Activated effector memory CD4-positive, alpha-beta T cell treated with anti-CD3 and anti-CD28 coated beads, Interleukin-2, amount 50 U/mL, for 16 hours (primary cell): ENCODE data around the gene SERTM2.
"Not testable (repeated sequence)": the region's sequence is repeated elsewhere in the genome, so short reads cannot be mapped to it uniquely, and the experiment has no call there.

Experiments used
- DNase-seq: peaks from one replicate; pipeline ENCODE4 v3.0.0-alpha.2; 2020

SERTM2 gene

DNA sequence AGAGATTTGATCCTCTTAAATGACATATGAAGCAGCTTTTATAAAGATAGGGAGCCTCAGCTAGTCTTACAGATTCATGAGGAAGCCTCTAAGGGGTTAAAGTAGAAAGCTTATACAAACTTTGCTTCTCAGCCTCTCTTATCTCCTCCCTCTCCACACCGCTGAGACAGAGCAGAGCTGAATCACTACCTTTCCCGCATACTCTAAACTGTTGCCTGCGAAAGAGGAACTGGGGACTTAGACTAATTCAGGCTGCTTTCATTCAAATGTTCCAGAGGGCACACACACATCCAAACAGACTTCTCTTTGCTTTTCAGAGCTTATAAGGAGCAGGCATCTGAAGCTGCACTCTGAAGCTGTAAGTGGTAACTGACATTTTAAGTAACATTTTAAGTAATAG lies at the start of gene SERTM2:
Gene SERTM2 (plus strand): TSS at position 169 of the 400 bp plus-strand sequence. CDS start 7,213 bp downstream, outside the sequence.
- no peak for DNase-seq

DNA sequence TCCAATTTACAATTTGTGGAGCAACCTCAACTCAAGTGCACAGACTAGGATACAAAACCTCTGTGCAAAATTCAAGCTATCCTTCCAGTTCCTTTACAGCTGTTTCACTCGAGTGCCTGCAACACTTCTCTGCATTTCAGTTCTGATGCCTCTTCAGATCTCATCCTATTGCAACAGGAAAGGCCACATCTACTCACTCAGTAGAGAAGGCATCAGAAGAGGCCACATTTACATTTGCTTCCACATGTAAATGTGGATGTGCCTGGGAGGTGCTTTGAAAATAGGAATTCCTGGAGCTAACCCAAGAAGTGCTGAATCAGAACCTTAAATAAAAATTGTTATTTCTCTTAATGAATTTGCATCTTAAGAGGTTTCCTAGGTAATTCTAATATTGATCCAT lies 45.8 kb upstream of the SERTM2 start:
- DNase-seq: no peak

DNA sequence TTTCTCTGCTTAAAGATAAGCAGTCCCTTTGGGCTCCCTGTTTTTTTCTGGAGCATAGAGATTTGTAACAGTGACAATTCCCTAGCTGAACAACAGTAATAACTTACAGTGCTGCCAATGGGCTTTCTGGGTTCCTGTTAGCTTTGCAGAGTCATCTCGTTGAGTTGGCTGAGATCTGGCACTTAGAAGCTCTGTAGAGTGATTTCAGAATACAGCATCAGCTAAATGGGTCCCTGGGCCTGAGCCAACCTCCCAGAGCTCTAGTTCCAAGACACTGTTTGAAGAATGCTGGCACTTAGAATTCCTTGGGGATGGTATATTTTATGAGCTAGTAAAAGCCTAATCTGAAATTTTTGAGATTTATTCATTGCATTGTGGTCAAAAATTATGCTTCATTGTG lies 43.5 kb upstream of the SERTM2 start:
- no peak for DNase-seq

DNA sequence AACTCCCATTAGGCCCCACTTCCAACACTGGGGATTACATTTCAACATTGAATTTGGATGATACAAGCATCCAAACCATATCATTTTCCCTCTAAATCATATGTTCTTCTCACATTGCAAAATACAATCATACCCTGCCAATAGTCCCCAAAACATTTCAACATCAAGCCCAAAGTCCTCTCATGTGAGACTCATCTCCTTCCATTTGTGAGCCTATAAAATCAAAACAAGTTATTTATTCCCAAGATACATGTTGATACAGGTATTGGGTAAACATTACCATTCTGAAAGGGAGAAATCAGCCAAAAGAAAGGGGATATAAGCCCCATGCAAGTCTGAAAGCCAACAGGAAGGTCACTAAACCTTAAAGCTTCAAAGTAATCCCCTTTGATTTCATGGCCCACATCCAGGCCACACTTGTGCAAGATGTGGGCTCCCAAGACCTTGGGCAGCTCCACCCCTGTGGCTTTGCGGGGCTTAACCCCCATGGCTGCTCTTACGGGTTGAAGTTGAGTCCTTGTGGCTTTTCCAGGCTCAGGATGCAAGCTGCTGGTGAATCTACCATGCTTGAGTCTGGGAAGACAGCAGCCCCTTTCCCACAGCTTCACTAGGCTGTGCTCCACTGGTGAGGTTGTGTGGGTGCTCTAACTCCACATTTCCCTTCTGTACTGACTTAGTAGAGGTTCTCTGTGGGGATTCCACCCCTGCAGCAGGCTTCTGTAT lies 40.6 kb upstream of the SERTM2 start:
- DNase-seq: no peak

DNA sequence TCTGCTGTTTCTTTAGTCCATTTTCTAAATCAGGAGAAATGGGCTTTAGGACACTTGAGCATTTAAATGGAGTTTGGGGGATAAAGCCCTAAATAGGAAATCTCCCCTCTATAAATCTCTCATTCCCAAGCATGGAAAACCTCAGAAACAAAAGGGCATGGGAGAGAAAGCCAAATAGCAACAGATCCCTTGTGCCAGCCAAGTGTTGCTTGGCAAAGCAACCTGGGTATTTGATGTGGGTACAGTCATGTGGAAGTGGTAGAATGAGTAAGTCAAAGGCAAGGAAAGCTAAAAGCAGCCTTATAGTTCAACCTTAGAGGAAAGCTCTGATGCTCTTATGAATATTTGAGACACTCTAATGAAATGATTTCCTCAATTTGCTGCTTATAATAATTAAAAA lies 29.5 kb upstream of the SERTM2 start:
- no peak for DNase-seq

DNA sequence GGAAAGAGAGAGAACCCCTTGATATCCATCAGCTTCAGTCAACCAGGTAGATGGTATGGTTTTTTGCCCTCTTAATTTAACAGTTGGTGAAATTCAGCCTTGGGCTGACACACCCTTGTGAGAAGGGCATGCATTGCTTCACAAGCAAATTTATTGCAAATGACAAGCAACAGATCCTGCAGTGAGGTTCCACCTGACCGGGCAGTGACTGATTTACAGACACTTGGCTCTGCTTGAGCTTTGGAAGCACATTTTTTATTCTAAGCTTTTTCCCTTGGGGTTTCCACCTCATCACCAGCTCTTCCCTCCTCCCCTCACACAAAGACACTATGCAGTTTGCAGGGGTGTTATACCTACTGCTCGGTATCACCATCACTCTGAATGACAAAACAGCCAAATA lies 28.3 kb upstream of the SERTM2 start:
- no peak for DNase-seq

DNA sequence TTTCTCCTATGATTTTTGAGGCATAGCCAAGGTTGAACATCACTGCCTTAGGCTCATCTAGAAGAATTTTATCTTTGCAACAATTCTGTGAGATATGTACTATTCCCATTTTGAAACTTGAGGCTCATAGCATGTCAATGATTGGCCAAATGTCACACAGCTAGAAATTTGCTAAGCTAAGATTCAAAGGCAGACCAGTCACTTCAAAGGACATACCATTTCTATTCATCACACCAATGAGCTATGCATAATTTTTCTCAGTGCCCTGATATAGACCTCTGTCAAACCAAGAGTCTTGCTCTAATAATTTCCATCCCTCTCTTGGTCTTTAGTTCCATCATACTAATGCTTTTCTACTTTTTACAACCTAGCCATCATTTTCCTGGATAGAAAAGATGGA lies 27.6 kb upstream of the SERTM2 start:
- DNase-seq: no peak

DNA sequence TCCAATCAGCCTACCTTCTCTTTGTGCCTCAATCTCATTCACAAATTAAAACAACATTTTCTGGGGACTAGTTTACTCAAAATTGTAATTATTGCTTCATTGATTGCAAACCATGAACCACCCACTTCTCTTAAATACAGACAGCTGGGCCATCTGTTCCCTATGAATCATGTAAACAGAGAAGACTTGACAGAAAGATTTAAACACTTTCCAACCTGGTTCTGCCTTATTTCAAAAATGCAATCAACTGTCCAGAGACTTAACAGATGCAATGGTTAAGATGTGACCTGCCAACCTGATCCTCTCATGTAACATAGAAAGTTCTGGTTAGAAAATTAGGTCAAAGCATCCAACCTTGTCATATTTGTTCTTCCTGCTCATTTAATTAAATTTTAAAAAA lies 20.8 kb upstream of the SERTM2 start:
- DNase-seq: no peak

DNA sequence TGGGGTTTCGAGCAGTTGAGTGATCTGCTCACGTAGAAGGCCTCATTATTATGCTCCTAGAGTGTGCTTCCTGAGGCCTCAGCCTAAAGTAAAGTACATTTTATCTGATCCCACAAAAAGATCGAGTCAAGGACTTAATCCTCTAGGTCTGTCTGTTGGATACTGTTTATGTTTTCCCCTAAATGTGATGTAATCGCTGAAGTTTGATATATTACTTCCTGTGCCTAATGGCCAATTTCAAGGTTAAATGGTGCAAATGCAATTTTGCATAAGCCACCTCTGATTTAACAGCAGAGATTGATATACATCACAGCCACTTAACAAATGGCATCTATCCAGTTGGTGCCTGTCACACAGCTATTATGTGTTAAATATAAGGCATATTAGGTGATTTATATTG lies 19.4 kb upstream of the SERTM2 start:
- DNase-seq: no peak

DNA sequence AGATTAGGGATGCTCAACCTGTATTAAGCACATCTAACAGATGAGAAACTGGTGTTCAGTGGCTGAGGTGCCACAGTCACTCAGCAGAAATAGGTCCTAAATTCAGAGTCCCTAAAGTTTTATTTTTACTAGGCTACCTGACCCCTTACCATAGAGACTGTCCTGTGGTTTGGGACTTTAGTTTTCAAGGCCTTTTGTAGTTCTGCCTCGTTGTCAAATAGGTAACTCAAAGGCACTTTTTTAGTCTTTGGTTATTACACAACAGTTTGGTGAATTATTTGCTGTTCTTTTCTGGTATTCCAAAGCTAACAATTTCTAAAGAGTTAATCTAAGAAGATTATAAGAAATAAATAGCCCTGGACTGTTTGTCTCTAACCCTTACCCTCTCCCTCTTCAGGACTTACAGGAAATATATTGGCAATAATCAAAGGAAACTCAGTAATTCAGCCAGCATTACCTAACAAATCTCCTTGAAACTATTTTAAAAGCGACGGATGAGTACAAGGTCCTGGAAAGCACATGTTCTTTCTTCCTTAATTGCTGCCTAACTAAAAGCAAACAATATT lies 12.8 kb upstream of the SERTM2 start:
- no peak for DNase-seq

DNA sequence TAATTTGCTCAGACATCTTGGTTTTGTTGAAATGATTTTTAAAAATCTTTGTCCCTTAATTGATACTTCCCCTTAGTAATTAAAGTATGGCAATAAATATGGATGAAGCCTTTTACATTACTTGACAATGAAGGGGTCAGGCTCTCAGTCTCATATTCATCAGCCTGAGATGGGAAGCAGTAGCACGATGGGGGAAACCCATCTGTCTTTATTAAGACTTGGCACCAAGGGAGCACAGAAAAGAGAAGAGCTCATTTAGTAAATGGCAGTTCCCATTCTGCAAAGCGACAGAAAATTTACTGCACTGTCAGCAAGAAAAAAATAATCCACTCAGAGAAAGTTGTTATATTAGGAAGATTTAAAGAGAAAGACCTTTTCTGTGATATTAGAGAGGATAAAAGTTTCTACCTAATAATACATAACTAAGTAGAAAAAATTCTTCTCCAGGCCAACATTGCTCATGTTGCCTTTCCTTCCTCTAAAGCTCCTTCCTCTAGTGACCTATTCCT lies 7.9 kb upstream of the SERTM2 start:
- DNase-seq: no peak

DNA sequence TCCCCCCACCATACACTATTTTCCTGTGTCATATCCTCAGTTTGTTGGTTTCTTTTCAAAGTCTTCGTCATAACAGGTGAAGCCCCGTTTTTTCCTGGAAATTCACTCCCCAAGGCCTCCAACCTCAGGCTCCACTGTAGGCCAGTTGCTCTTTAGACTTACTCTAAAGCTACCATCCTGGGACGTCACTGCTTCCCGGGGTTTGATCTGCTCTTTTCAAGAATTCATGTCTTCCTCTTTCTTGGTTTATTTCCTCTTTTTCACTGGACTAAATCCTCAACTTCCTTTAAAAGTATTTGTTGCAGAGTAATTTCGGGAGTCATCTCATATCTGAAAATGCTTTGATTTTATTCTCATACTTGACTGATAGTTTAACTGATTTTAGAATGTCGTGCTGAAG lies 6.5 kb upstream of the SERTM2 start:
- no peak for DNase-seq

DNA sequence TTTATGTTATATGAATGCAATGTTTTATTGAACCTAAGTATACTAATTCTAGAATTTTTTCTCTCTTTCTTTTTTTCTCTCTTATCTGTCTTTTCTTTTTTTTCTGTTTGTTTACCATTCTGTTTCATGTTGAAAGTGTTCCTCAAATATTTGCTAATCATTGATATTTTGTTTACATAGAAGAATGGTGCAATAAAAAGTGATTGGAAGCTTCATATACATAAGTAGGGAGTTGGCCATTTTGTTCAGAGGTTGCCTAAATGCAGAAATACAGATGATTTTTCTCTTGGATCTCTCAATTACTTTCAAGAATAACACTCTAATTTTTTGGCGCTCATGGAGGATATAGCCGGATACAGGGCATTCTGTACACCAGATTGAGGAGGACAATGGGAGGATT lies 5.7 kb upstream of the SERTM2 start:
- DNase-seq: no peak

DNA sequence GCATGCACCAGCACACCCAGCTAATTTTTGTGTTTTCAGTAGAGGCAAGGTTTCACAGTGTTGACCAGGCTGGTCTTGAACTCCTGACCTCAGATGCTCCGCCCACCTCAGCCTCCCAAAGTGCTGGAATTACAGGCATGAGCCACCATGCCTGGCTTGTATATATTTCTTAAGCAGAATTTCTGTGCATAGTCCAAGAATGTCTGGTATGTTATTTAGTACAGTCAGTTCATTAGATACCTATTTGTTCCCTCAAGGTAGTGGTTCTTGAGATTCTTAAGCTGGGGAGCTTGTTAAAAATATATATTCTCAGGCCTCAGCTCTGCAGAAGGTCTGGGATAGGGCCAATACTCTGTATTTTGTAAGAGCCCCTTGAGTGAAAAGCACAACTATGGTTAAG lies 4.6 kb upstream of the SERTM2 start:
- DNase-seq: no peak

DNA sequence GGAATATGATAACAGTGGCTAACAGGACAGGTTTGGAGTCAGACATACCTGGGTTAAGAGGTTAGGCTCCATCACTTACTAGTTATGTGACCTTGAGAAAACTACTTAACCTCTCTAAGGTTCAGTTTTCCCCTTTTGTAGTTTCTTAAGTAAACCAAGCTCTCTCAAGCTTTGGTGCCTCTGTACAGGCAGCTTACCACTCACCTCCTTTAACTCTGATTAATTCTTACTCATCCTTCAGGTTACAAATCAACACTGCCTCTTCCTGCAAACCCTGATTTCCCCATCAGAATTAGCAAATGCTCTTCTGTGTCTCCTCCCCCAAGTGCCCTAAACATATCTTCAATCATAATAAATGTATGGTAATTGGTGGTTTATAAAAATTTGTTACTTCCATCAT lies 3.5 kb upstream of the SERTM2 start:
- DNase-seq: no peak

DNA sequence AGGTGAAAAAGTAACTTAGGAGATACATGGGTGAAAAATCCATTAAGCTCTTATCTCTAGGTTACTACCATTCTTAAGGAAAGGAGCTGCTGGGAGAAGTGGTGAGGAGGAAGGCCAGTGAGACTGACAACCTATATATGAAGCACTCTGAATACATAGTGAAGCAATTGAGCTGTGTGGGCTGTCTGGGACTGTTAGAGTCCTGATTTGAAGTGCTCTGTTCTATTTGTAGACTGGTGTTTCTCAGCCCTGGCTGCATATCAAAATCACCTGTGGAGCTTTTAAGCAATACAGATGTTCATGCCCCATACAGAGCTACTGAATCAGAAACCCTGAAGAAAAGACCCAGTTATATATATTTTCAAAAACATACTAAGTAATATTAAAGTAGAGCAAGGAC lies 3.9 kb downstream of the SERTM2 start:
- DNase-seq: no peak

DNA sequence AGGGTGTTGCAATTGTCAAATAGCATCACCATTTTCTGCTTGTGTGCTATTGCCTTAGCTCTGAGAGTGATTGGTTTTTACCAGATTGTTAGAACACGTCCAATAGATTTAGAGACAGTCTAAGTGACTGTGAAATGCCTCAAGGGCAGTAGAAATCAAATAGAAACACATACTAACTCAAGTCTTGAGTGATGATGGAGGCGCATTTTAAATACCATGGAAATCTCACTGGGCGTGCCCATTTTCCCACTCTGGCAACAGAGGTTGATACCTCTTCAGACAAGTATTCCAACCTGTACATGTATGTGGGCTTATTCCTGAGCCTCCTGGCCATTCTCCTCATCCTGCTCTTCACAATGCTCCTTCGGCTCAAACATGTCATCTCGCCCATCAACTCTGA lies 7.2 kb downstream of the SERTM2 start:
- no peak for DNase-seq

DNA sequence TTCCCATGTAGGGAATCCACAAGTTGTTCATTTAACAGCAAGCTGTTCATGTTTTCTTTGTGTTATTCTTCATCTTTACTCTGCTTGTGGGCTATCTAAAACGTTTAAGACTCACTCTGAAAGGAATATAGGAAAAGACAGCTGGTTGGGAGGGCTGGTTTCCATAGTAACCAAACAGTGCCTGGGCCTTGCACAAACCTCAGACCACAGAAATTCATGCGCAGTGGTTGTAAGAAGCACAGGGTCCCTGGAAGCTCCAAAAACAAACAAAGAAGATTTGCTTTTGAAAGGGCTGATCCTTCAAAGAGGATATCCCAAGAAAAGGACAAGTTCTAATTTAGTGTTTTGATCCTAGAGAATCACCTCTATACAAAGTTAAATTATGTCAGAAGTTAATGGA lies 7.8 kb downstream of the SERTM2 start:
- DNase-seq: no peak

DNA sequence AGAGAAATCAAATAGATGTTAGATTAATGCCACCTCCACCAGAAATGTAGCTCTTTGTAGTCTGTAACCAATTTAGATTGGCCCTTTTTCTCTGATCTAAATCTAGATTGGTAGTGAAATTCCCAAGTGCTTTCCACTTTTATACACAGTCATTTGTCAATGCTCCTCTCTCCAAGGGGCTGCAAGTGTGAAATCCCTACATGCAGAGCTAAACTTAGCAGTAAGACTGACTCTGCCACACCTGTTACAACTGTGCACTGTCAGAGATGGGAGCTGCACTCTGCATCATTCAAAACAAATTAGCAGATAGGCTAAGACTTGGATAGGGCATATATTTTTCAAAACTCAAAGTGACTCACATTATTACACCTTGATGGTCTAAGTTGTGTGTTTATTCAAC lies 9.1 kb downstream of the SERTM2 start:
- DNase-seq: no peak

DNA sequence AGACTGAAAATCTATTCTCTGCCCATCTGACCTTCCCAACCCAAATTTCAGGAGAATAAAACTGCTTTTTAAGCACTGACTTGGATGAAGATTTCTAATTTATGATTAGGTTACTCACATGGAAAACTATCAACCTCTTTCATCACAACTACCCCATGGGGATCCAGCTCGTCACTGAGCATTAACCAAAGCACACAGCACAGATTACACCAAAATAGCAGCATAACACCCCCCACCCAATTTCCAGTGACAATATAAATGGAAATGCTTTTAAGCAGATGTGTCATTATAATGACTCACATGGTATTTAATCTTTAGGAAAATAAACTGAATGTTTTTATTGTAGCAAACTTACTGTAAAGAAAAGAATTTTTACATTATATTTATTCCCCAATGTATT lies 9.7 kb downstream of the SERTM2 start:
- no peak for DNase-seq

DNA sequence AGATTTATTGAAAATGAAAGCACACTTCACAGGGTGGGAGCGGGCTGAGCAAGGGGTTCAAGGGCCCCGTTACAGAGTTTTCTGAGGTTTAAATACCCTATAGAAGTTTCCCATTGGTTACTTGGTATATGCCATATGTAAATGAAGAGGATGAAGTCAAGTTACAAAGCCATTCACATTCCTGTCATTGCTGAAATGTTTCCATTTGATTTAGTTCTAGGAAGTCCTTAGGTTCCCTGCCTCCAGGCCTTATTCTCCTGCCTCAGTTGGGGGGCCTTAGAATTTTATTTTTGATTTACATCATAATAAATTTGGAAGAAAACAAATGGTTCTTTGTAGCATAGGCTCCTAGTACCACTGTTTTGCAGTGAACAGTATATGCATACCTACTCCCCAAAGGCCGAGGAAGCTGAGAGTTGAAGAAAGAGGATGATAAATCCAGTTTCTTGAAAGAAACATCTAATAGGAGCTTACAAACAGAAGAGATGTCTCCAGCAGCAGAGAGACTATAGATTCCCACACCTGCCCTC lies 31.8 kb downstream of the SERTM2 start:
- DNase-seq: no peak

DNA sequence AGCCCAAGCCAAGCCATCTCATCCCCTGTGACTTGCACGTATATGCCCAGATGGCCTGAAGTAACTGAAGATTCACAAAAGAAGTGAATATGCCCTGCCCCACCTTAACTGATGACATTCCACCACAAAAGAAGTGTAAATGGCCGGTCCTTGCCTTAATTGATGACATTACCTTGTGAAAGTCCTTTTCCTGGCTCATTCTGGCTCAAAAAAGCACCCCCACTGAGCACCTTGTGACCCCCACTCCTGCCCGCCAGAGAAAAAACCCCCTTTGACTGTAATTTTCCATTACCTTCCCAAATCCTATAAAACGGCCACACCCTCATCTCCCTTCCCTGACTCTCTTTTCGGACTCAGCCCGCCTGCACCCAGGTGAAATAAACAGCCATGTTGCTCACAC lies 37.8 kb downstream of the SERTM2 start:
- DNase-seq: not testable (repeated sequence)

DNA sequence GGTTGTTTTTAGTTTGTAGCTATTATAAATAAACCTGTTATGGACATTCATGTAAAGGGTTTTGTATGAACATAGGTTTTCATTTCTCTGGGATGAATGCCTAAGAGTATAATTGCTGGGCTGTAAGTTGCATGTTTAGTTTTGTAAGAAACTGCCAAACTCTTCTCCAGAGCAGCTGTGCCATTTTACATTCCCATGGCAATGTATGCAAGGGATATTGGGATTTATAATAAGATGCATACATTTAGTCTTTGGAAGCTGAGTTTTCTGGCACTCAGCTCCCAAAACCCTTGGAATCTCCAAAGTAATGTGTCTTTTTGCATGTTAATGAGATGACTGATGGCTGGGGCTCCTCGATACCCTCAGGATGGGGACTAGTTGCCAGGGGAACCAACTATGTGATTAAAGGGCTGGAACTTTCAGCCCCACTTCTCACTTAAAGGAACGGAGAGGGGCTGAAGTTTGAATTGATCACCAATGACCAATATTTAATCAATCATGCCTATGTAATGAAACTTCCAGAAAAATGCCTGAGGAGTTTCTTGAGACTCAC lies 44.0 kb downstream of the SERTM2 start:
- DNase-seq: no peak

DNA sequence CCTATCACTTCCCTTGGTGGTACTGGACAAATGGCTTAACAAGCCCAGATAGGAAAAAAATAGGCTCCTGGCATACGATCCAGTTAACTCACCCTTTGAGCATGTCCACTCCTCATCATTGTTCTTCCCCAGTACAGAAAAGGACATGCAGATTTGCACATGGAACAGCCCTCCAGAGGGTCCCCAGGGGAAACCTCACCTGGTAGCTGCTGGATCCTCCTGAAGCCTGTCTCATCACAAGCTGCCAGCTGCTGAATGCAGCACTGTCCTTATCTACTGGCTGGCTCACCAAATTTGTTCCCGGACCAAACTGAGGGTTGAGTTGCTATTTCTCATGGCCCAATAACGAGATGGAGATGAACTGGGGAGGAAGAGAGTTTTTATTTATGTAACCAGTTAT lies 49.4 kb downstream of the SERTM2 start:
- no peak for DNase-seq
